ENCODE results near the gene KSR1.

DNA sequence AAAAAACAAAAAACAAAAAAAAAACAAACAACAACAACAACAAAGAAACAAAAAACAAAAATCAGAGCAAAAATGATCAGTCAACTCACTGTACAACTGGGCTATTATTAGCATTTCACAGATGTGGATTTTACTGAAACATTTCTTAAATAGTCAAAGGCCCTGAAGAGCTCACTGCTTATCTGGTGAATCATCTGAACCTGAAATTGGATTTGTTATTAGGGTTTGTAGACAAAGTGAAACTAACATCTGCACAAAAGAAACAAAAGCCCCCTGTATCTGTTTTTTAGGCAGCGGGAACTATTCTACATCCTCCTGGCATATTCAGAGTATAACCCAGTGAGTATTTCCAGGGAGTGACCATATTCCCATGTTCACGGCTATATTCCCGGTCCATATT is 32.6 kb upstream of the KSR1 start:
- TF ChIP-seq POLR2AphosphoS5 (IDR thresholded peaks at IDR 0.05) = no peak
- TF ChIP-seq, protein P1, sequence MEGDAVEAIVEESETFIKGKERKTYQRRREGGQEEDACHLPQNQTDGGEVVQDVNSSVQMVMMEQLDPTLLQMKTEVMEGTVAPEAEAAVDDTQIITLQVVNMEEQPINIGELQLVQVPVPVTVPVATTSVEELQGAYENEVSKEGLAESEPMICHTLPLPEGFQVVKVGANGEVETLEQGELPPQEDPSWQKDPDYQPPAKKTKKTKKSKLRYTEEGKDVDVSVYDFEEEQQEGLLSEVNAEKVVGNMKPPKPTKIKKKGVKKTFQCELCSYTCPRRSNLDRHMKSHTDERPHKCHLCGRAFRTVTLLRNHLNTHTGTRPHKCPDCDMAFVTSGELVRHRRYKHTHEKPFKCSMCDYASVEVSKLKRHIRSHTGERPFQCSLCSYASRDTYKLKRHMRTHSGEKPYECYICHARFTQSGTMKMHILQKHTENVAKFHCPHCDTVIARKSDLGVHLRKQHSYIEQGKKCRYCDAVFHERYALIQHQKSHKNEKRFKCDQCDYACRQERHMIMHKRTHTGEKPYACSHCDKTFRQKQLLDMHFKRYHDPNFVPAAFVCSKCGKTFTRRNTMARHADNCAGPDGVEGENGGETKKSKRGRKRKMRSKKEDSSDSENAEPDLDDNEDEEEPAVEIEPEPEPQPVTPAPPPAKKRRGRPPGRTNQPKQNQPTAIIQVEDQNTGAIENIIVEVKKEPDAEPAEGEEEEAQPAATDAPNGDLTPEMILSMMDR (IDR thresholded peaks at IDR 0.05) = no peak
